HepG2 (cell line): Measurements from ENCODE around the gene UBE2G2. TPM values are rescaled to one million over a fixed set of nuclear protein-coding genes. Genes with fewer than 3 reads are reported as not detected.
A peak's percentile ranks its signal among the peaks of the same experiment; 100 is the strongest.

Experiments used
- ATAC-seq: fragments of 200-7000 bp; cut with Tn5 transposase; 3 replicates; pipeline ENCODE4 v1.9.1; 2020; ENCODE audit warnings: mild to moderate bottlenecking, moderate library complexity
- BruUV-seq: library from RNA; stranded (reverse); fragments of 400-500 nt; replicated peaks from 2 replicates; lab custom pipeline; 2021; lab: Mats Ljungman, UMichigan
- CTCF ChIA-PET: fragments of 300-600 bp; formaldehyde crosslinking; extraction: SDS; loops from one replicate; lab custom pipeline; 2021; ENCODE audit warnings: low total read pairs, inconsistent platforms, low intra/inter-chr PET ratio; lab: Yijun Ruan, JAX
- POLR2A ChIA-PET: fragments of 350-600 bp; sonication (Branson Sonifier 250); formaldehyde crosslinking; loops from one replicate; lab custom pipeline; 2020; ENCODE audit warnings: antibody characterized with exemption, inconsistent platforms; lab: Yijun Ruan, JAX
- DNase-seq: peaks from one replicate; pipeline ENCODE4 v3.0.0-alpha.2; 2015; ENCODE audit warnings: low spot score
- FAIRE-seq: peaks from 3 replicates; lab custom pipeline; 2011; peaks lifted over from hg19 to GRCh38; lab: Jason Lieb, UNC
- H2AFZ ChIP-seq: one replicate; pipeline ENCODE4 v1.6.1; 2011; ENCODE audit warnings: low read length, inconsistent platforms
- H3K27ac ChIP-seq: fragments of 300-600 bp; 3 replicates; pipeline ENCODE4 v1.8.0; 2011; ENCODE audit warnings: mixed run types, mild to moderate bottlenecking, mixed read lengths, low read length, inconsistent platforms; ENCODE audit not compliant: insufficient read depth; ENCODE audit errors: extremely low read length
- H3K27me3 ChIP-seq, 2 experiments: fragments of 200-600 bp in 1 of 2; 2 replicates in 1 of 2; 3 replicates in 1 of 2; pipeline versions ENCODE4 v1.6.0 to v1.8.0; 2011; ENCODE audit warnings: low read length in 2 of 2, mild to moderate bottlenecking in 2 of 2, moderate library complexity in 2 of 2, inconsistent platforms in 1 of 2; ENCODE audit not compliant: insufficient read depth in 2 of 2, control insufficient read depth in 1 of 2
- H3K36me3 ChIP-seq, 2 experiments: fragments of 200-600 bp in 1 of 2; replicated peaks in 1 of 2; 2 replicates in 1 of 2; 3 replicates in 1 of 2; pipeline versions ENCODE4 v1.5.1 to v1.8.0; 2011; ENCODE audit warnings: low read length in 2 of 2, inconsistent platforms in 1 of 2; ENCODE audit not compliant: insufficient read depth in 2 of 2, control insufficient read depth in 1 of 2
- H3K4me1 ChIP-seq: 2 replicates; pipeline ENCODE4 v1.5.1; 2012; ENCODE audit warnings: low read length, inconsistent platforms; ENCODE audit not compliant: insufficient read depth
- H3K4me2 ChIP-seq: 2 replicates; pipeline ENCODE4 v1.6.0; 2011; ENCODE audit warnings: low read depth, low read length, inconsistent platforms
- H3K4me3 ChIP-seq, 3 experiments: fragments of 200-600 bp in 1 of 3; sonication (generic), shearing (Covaris generic) in 1 of 3; replicated peaks in 1 of 3; 2 replicates each; pipeline ENCODE4 v1.5.1; 2011 to 2016; ENCODE audit warnings: low read length in 3 of 3, inconsistent platforms in 2 of 3, low read depth in 2 of 3, mild to moderate bottlenecking in 2 of 3, control low read depth in 1 of 3, mixed read lengths in 1 of 3; ENCODE audit not compliant: insufficient read depth in 1 of 3
- H3K79me2 ChIP-seq: one replicate; pipeline ENCODE4 v1.6.1; 2011; ENCODE audit warnings: low read length, inconsistent platforms; ENCODE audit not compliant: insufficient read depth
- H3K9ac ChIP-seq: 2 replicates; pipeline ENCODE4 v1.6.0; 2011; ENCODE audit warnings: mild to moderate bottlenecking, low read depth, low read length, inconsistent platforms; ENCODE audit not compliant: insufficient read depth
- H3K9me3 ChIP-seq: 2 replicates; pipeline ENCODE4 v1.5.1; 2012; ENCODE audit warnings: mild to moderate bottlenecking, low read length
- H4K20me1 ChIP-seq: 2 replicates; pipeline ENCODE4 v1.6.0; 2011; ENCODE audit warnings: inconsistent platforms, mild to moderate bottlenecking, low read length, moderate library complexity; ENCODE audit not compliant: insufficient read depth
- CEBPB ChIP-seq: IDR thresholded peaks from 2 replicates; pipeline ENCODE4 v1.6.1; 2011; ENCODE audit warnings: low read depth, low read length, improper control_type of control experiment, borderline replicate concordance
- HNF4A ChIP-seq: sonication (generic); formaldehyde crosslinking; IDR thresholded peaks from 2 replicates; pipeline ENCODE4 v1.4.0; 2020; ENCODE audit warnings: missing genetic modification reagents
- HNF4G ChIP-seq, 2 experiments: sonication (generic) in 1 of 2; formaldehyde crosslinking in 1 of 2; IDR thresholded peaks; 2 replicates each; pipeline versions ENCODE4 v1.4.0 to v1.6.1; 2011 to 2020; ENCODE audit warnings: borderline replicate concordance in 2 of 2, low read depth in 2 of 2, mild to moderate bottlenecking in 2 of 2, low read length in 1 of 2, missing genetic modification reagents in 1 of 2, moderate library complexity in 1 of 2
- HOXA3 ChIP-seq: sonication (generic); formaldehyde crosslinking; IDR thresholded peaks from 2 replicates; pipeline ENCODE4 v1.5.0; 2020; ENCODE audit warnings: missing genetic modification reagents
- MAX ChIP-seq: IDR thresholded peaks from 2 replicates; pipeline ENCODE4 v1.6.1; 2012; ENCODE audit warnings: inconsistent platforms
- PCBP2 ChIP-seq: fragments of 200-400 bp; formaldehyde crosslinking; optimal IDR thresholded peaks from 2 replicates; pipeline ENCODE3; 2018; ENCODE audit warnings: low read length, low read depth; ENCODE audit not compliant: poor library complexity, severe bottlenecking
- SALL1 ChIP-seq: sonication (generic); formaldehyde crosslinking; IDR thresholded peaks from 2 replicates; pipeline ENCODE4 v1.8.0; 2022; ENCODE audit warnings: mild to moderate bottlenecking, missing genetic modification reagents
- SPEN ChIP-seq: sonication (generic); formaldehyde crosslinking; IDR thresholded peaks from 2 replicates; pipeline ENCODE4 v1.5.1; 2020; ENCODE audit warnings: low read depth, mild to moderate bottlenecking, missing genetic modification reagents
- ZBTB33 ChIP-seq: sonication (generic); formaldehyde crosslinking; IDR thresholded peaks from 2 replicates; pipeline ENCODE4 v1.4.0; 2020; ENCODE audit warnings: missing genetic modification reagents
- ZBTB38 ChIP-seq: sonication (generic); formaldehyde crosslinking; IDR thresholded peaks from 2 replicates; pipeline ENCODE4 v1.5.1; 2020; ENCODE audit warnings: mild to moderate bottlenecking, missing genetic modification reagents
- ZFX ChIP-seq: sonication (generic); formaldehyde crosslinking; IDR thresholded peaks from 2 replicates; pipeline ENCODE4 v1.4.0; 2020; ENCODE audit warnings: mild to moderate bottlenecking, low read depth, missing genetic modification reagents, moderate library complexity
- ZMYM3 ChIP-seq: sonication (generic); formaldehyde crosslinking; IDR thresholded peaks from 2 replicates; pipeline ENCODE4 v1.5.1; 2020; ENCODE audit warnings: mild to moderate bottlenecking, missing genetic modification reagents
- WGBS: methylation state at CpG from one replicate; pipeline ENCODE4 v1.1.6; 2017; ENCODE audit warnings: low lambda C conversion rate; 5-methylcytosine and 5-hydroxymethylcytosine counted together
- in situ Hi-C: cut with HindIII; loops from 2 replicates; pipeline ENCODE4 v1.10.0; 2017; ENCODE audit warnings: low pct_unique_long_range_greater_than_20kb; ENCODE audit not compliant: extremely low pct_ligation_motif_present
- intact Hi-C: fragments of 100-400 bp; cut with micrococcal nuclease; formaldehyde crosslinking; loops from one replicate; pipeline ENCODE4 v1.10.0; 2022; ENCODE audit not compliant: unreplicated experiment
- polyA plus RNA-seq, 8 experiments: library from polyadenylated mRNA; depleted of rRNA in 3 of 8; stranded (reverse) in 7 of 8; unstranded in 1 of 8; fragments of >200 nt; fragmentation: Illumina TruSeq in 4 of 8; extraction: Trizol in 4 of 8; gene quantifications; 2 replicates each; pipeline versions ENCODE4 v1.2.1 to v1.2.3, GENCODE V29; 2011 to 2016; ENCODE audit warnings: low read depth in 4 of 8, missing spikeins in 1 of 8, mixed read lengths in 1 of 8; ENCODE audit not compliant: insufficient read depth in 1 of 8
- total RNA-seq, 5 experiments: library from RNA; depleted of rRNA; stranded (reverse); fragments of >200 nt; fragmentation: Illumina TruSeq; extraction: Trizol; gene quantifications; 2 replicates each; pipeline ENCODE4 v1.2.3, GENCODE V29; 2016; ENCODE audit warnings: low read depth in 1 of 5

UBE2G2 gene
- total and polyA plus RNA-seq, 2 of the 13 experiments (the other 11 are each of a cell fraction or from before 2014, with no cell fraction given) = 55.4 to 92.0 TPM

DNA sequence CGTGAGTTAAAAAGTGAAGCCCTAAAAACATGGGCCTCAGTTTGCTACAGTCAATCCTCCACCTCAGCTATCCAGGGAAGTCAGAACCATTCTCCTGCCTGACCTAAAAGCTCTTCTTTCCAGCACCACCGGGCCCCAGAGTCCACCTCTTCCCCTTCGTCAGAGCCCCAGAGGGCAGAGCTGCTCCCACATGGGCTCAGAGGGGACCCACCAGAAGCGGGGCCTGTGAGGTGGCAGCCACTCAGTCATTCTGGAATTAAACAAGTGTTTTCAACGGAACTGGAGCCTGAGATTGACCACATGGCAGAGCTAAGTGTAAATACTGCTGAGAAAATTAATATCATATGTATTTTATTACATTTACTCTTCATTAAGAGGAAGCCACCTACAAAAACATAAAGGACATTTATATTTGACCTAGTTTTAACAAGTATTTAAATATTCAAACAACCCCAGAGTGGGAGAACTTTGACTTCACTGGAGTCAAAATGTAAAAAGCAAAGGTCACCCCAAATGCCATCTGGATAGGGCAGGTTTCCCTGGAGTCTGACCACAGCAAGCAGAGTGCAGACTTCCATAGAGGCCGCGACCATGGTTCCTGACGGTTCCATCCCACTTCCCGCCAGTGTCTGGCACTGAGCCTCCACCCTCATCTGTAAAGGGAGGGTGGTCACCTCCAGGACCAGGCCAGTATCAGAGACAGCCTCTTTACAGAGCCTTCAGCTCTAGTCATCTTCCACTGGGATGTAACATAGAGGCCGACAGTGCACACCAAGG lies 14.4 kb upstream of the UBE2G2 start:
- ATAC-seq (peak; percentile 74), DNase-seq (peak; percentile 37), FAIRE-seq (peak; percentile 70)
- H3K4me1 ChIP-seq = peaks cover 34% of the 10 kb centered on the region
- H3K9ac ChIP-seq = peak overlapping the region; percentile 10; the same call in 1 of the 2 replicates
- intact Hi-C loops = no loop called here
- BruUV-seq = TSS peak; percentile 28
- H2AFZ ChIP-seq = no peak overlapping the region
- H3K9me3 ChIP-seq = no peaks in the 10 kb centered on the region
- 54% methylated on average over 6 of the region's 10 CpGs for WGBS
- peaks cover 54% of the 10 kb centered on the region for H3K79me2 ChIP-seq
- POLR2A ChIA-PET = interaction anchor here (1.2 to 2.1 kb wide), 4 partner anchors 9 to 57 kb away, joined by 3 to 8 read pairs (median 6); partner anchors contain the start of genes PTTG1IP and UBE2G2
- H3K27ac ChIP-seq = peak overlapping the region; percentile 53
- peak overlapping the region in 2 of 3 experiments; percentile 10 to 15; a peak in 1 of 6 replicates for H3K4me3 ChIP-seq
- peak overlapping the region; percentile 70 for H3K4me2 ChIP-seq
- H3K27me3 ChIP-seq = no peaks in the 10 kb centered on the region
- in situ Hi-C loops = no loop called here
- peak; percentile 46; the same call in 1 of the 2 replicates for TF ChIP-seq HNF4G (IDR thresholded peaks at IDR 0.05; ENCODE audit: borderline replicate concordance, low read depth, low read length)
- TF ChIP-seq HNF4G (CRISPR knock-in tag; IDR thresholded peaks at IDR 0.05; ENCODE audit: borderline replicate concordance, low read depth) = no peak
- no peak for TF ChIP-seq ZMYM3 (CRISPR knock-in tag)
- peak; percentile 17; the same call in 1 of the 2 replicates for TF ChIP-seq SALL1
- TF ChIP-seq HNF4A (CRISPR knock-in tag) = peak; percentile 35; the same call in 1 of the 2 replicates
- no peak for TF ChIP-seq PCBP2
- TF ChIP-seq MAX = peak; percentile 42; the same call in 1 of the 2 replicates
- TF ChIP-seq HOXA3 (CRISPR knock-in tag) = peak; percentile 35; the same call in 1 of the 2 replicates
- TF ChIP-seq ZFX (CRISPR knock-in tag) = peak; percentile 34; the same call in 1 of the 2 replicates
- no peak for TF ChIP-seq CEBPB
- TF ChIP-seq ZBTB38 (CRISPR knock-in tag) = 0 out of 2 replicates have a peak, but pooled peaks have one; percentile 51
- no peak for TF ChIP-seq SPEN
- TF ChIP-seq ZBTB33 (CRISPR knock-in tag) = peak; percentile 97
- peaks cover 5 to 27% of the 10 kb centered on the region in 2 experiments for H3K36me3 ChIP-seq
- H4K20me1 ChIP-seq = peaks cover 9% of the 10 kb centered on the region; the same call in 1 of the 2 replicates
- CTCF ChIA-PET = no interaction called here
